Measurements from ENCODE around the gene DDX39A. TPM values are rescaled to one million over a fixed set of nuclear protein-coding genes. Genes with fewer than 3 reads are reported as not detected.

DDX39A gene
- total and polyA plus RNA-seq, 2 of the 13 experiments (the other 11 are each of a cell fraction or from before 2014, with no cell fraction given) = 34.6 to 90.4 TPM

- POLR2A ChIA-PET = no interaction called here
- TF ChIP-seq MED8 (CRISPR knock-in tag; IDR thresholded peaks at IDR 0.05; ENCODE audit: insufficient replicate concordance) (no peak), MAX (IDR thresholded peaks at IDR 0.05) (no peak), BCL6 (CRISPR knock-in tag; IDR thresholded peaks at IDR 0.05) (0 out of 2 replicates have a peak, but pooled peaks have one; percentile 8), ZNF335 (CRISPR knock-in tag; IDR thresholded peaks at IDR 0.05) (no peak)
- H3K27ac ChIP-seq (ENCODE audit: extremely low read length, insufficient read depth, low read length) = no peak overlapping the region
- DNase-seq (ENCODE audit: low spot score) (no peak), ATAC-seq (no peak), FAIRE-seq (no peak)
- H3K9ac ChIP-seq (ENCODE audit: insufficient read depth, low read depth, low read length) = no peak overlapping the region
- no peaks in the 10 kb centered on the region for H4K20me1 ChIP-seq (ENCODE audit: insufficient read depth, low read length)
- no peak overlapping the region for H3K4me2 ChIP-seq (ENCODE audit: low read depth, low read length)
- CTCF ChIA-PET (ENCODE audit: low intra/inter-chr PET ratio, low total read pairs) = no interaction called here
- 36% methylated on average over 5 of the region's 5 CpGs for WGBS (ENCODE audit: low lambda C conversion rate)
- H3K9me3 ChIP-seq (ENCODE audit: low read length) = no peaks in the 10 kb centered on the region
- no TSS peak for BruUV-seq (replicated peaks)
- no peak overlapping the region for H3K4me3 ChIP-seq (replicated peaks in 1 of 3; ENCODE audit: insufficient read depth in 1 of 3, low read depth in 2 of 3, low read length in 3 of 3)
- peaks cover 35% of the 10 kb centered on the region for H3K4me1 ChIP-seq (ENCODE audit: insufficient read depth, low read length)
- in situ Hi-C loops (cut with HindIII; ENCODE audit: extremely low pct_ligation_motif_present, low pct_unique_long_range_greater_than_20kb) (no loop called here), intact Hi-C loops (cut with micrococcal nuclease; ENCODE audit: unreplicated experiment) (no loop called here)
- no peaks in the 10 kb centered on the region for H3K79me2 ChIP-seq (ENCODE audit: insufficient read depth, low read length)
- no peak overlapping the region for H2AFZ ChIP-seq (ENCODE audit: low read length)
- no peaks in the 10 kb centered on the region for H3K36me3 ChIP-seq (replicated peaks in 1 of 2; ENCODE audit: control insufficient read depth in 1 of 2, insufficient read depth in 2 of 2, low read length in 2 of 2)
- peaks cover 0 to 13% of the 10 kb centered on the region in 2 experiments; a peak in 3 of 5 replicates for H3K27me3 ChIP-seq (ENCODE audit: control insufficient read depth in 1 of 2, insufficient read depth in 2 of 2, low read length in 2 of 2)
Observed at GRCh38 chr19:14368011-14368513, 51.1 kb downstream of the DDX39A start.

GRCh38 chr19:14367016-14367415 is 52.1 kb downstream of the DDX39A start:
- Histone ChIP-seq H3K27me3 (ENCODE audit: control insufficient read depth in 1 of 2, insufficient read depth in 2 of 2, low read length in 2 of 2) (peaks cover 0 to 13% of the 10 kb centered on the region in 2 experiments; a peak in 4 of 5 replicates), H3K4me1 (ENCODE audit: insufficient read depth, low read length) (peaks cover 35% of the 10 kb centered on the region), H3K4me2 (ENCODE audit: low read depth, low read length) (no peak overlapping the region), H3K27ac (ENCODE audit: extremely low read length, insufficient read depth, low read length) (no peak overlapping the region), H4K20me1 (ENCODE audit: insufficient read depth, low read length) (no peaks in the 10 kb centered on the region), H3K4me3 (replicated peaks in 1 of 3; ENCODE audit: insufficient read depth in 1 of 3, low read depth in 2 of 3, low read length in 3 of 3) (no peak overlapping the region), H3K9ac (ENCODE audit: insufficient read depth, low read depth, low read length) (no peak overlapping the region), H2AFZ (ENCODE audit: low read length) (no peak overlapping the region), H3K79me2 (ENCODE audit: insufficient read depth, low read length) (no peaks in the 10 kb centered on the region), H3K9me3 (ENCODE audit: low read length) (no peaks in the 10 kb centered on the region), H3K36me3 (replicated peaks in 1 of 2; ENCODE audit: control insufficient read depth in 1 of 2, insufficient read depth in 2 of 2, low read length in 2 of 2) (no peaks in the 10 kb centered on the region)
- intact Hi-C loops (cut with micrococcal nuclease; ENCODE audit: unreplicated experiment) = no loop called here
- ChIA-PET POLR2A (no interaction called here), CTCF (ENCODE audit: low intra/inter-chr PET ratio, low total read pairs) (no interaction called here)
- FAIRE-seq (no peak), DNase-seq (ENCODE audit: low spot score) (no peak), ATAC-seq (no peak)
- WGBS (ENCODE audit: low lambda C conversion rate) = 84% methylated on average over 10 of the region's 10 CpGs
- BruUV-seq (replicated peaks) = no TSS peak
- TF ChIP-seq, protein P1, sequence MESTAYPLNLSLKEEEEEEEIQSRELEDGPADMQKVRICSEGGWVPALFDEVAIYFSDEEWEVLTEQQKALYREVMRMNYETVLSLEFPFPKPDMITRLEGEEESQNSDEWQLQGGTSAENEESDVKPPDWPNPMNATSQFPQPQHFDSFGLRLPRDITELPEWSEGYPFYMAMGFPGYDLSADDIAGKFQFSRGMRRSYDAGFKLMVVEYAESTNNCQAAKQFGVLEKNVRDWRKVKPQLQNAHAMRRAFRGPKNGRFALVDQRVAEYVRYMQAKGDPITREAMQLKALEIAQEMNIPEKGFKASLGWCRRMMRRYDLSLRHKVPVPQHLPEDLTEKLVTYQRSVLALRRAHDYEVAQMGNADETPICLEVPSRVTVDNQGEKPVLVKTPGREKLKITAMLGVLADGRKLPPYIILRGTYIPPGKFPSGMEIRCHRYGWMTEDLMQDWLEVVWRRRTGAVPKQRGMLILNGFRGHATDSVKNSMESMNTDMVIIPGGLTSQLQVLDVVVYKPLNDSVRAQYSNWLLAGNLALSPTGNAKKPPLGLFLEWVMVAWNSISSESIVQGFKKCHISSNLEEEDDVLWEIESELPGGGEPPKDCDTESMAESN (CRISPR knock-in tag; conservative IDR thresholded peaks at IDR 0.05) = no peak
- in situ Hi-C loops (cut with HindIII; ENCODE audit: extremely low pct_ligation_motif_present, low pct_unique_long_range_greater_than_20kb) = no loop called here
